Activated T-helper 9 cell treated with anti-CD3 and anti-CD28 coated beads, Interleukin-2, amount 50 U/mL, for 16 hours (primary cell): ENCODE data around the gene SRP68.
A peak's percentile ranks its signal among the peaks of the same experiment; 100 is the strongest.

ENCODE experiments used
- DNase-seq: peaks from one replicate; pipeline ENCODE4 v3.0.0-alpha.2; 2020; ENCODE audit warnings: low read depth

The SRP68 gene

GRCh38 chr17:76072148-76072858 is at the start of gene SRP68:
Gene SRP68 (minus strand): TSS chr17:76072517. CDS start chr17:76072491, 26 bp downstream.
- DNase-seq, result peak; percentile 76

GRCh38 chr17:76121932-76122430 is 49.7 kb upstream of the SRP68 start:
- DNase-seq, result no peak

- no peak for DNase-seq
These were observed 48.3 kb upstream of the SRP68 start for GRCh38 chr17:76120658-76121008.

- no peak for DNase-seq
These were observed 47.4 kb upstream of the SRP68 start for GRCh38 chr17:76119409-76120371.

GRCh38 chr17:76115138-76115754 is 42.9 kb upstream of the SRP68 start:
- no peak for DNase-seq

GRCh38 chr17:76111956-76112355 is 39.6 kb upstream of the SRP68 start:
- no peak for DNase-seq

- no peak for DNase-seq
These were observed 35.2 kb upstream of the SRP68 start for GRCh38 chr17:76107509-76107908.

GRCh38 chr17:76106703-76107102 is 34.4 kb upstream of the SRP68 start:
- no peak for DNase-seq

GRCh38 chr17:76104896-76105231 is 32.5 kb upstream of the SRP68 start:
- DNase-seq, result no peak

GRCh38 chr17:76104140-76104895 is 32.0 kb upstream of the SRP68 start:
- DNase-seq, result no peak

GRCh38 chr17:76103274-76104139 is 31.2 kb upstream of the SRP68 start, which contains the start of gene EXOC7:
Gene EXOC7 (minus strand): TSS chr17:76103787. CDS start chr17:76103692, 95 bp downstream.
- DNase-seq, result peak; percentile 88

GRCh38 chr17:76102944-76103273 is 30.6 kb upstream of the SRP68 start:
- DNase-seq, result no peak

GRCh38 chr17:76097716-76098295 is 25.5 kb upstream of the SRP68 start:
- DNase-seq, result no peak

- DNase-seq, result no peak
These were observed 23.6 kb upstream of the SRP68 start for GRCh38 chr17:76095943-76096342.

GRCh38 chr17:76094046-76094445 is 21.7 kb upstream of the SRP68 start:
- no peak for DNase-seq

GRCh38 chr17:76092526-76093413 is 20.5 kb upstream of the SRP68 start:
- no peak for DNase-seq

GRCh38 chr17:76091526-76092286 is 19.4 kb upstream of the SRP68 start:
- no peak for DNase-seq

- no peak for DNase-seq
These were observed 18.3 kb upstream of the SRP68 start for GRCh38 chr17:76090517-76091129.
